Tibial nerve (tissue), 4 donors: Measurements from ENCODE around the gene PYGO2.

Experiments
- CTCF ChIP-seq, 5 experiments: fragments of 200-600 bp in 3 of 5; fragments of 450-650 bp in 2 of 5; sonication (generic) in 3 of 5; IDR thresholded peaks; one replicate each; pipeline ENCODE4 v1.5.1; 2016 to 2019; ENCODE audit warnings: antibody characterized with exemption in 5 of 5, mild to moderate bottlenecking in 3 of 5, moderate library complexity in 2 of 5
- EP300 ChIP-seq, 2 donors: sonication (generic); formaldehyde crosslinking; IDR thresholded peaks; one replicate each; pipeline ENCODE4 v1.6.1; 2017; ENCODE audit warnings: antibody characterized with exemption in 2 of 2, mild to moderate bottlenecking in 1 of 2
- POLR2A ChIP-seq, 2 donors: fragments of 450-650 bp; IDR thresholded peaks; one replicate each; pipeline ENCODE4 v1.6.1; 2017; ENCODE audit warnings: antibody characterized with exemption in 2 of 2, mild to moderate bottlenecking in 2 of 2, moderate library complexity in 2 of 2

GRCh38 chr1:154990276-154990675 is 28.7 kb upstream of the PYGO2 start:
- no peak for TF ChIP-seq CTCF (IDR thresholded peaks at IDR 0.05)
- TF ChIP-seq EP300 (IDR thresholded peaks at IDR 0.05), result no peak
- no peak for TF ChIP-seq POLR2A (IDR thresholded peaks at IDR 0.05)
